ENCODE measurements around the gene MOK.

The MOK gene

GRCh38 chr14:102319351-102320032, 14.5 kb upstream of the MOK start, which contains the start of gene ZNF839:
Gene ZNF839 (plus strand): TSS chr14:102319746. CDS start chr14:102319766, 20 bp downstream.
- no peaks in the 10 kb centered on the region for H4K20me1 ChIP-seq (ENCODE audit: insufficient read depth)
- peak within 1 kb of the TSS; percentile 82 for H3K9ac ChIP-seq
- H3K27ac ChIP-seq, result peak within 1 kb of the TSS; percentile 74
- no peak within 1 kb of the TSS for H3K4me3 ChIP-seq (IDR thresholded peaks at IDR 0.05; ENCODE audit: insufficient read depth, low read depth, low read length)
- H3K79me2 ChIP-seq (ENCODE audit: insufficient read depth, low read depth), result peaks cover 6% of the 10 kb centered on the region; the same call in 1 of the 2 replicates
- H3K27me3 ChIP-seq (ENCODE audit: insufficient read depth, low read depth), result no peaks in the 10 kb centered on the region
- H3K36me3 ChIP-seq (ENCODE audit: insufficient read depth), result no peaks in the 10 kb centered on the region
- peak within 1 kb of the TSS; percentile 84; the same call in 1 of the 2 replicates for H2AFZ ChIP-seq (ENCODE audit: low read depth)
- H3K4me2 ChIP-seq, result peak within 1 kb of the TSS; percentile 88
- H3K4me1 ChIP-seq (ENCODE audit: low read depth, poor library complexity, severe bottlenecking), result peaks cover 37% of the 10 kb centered on the region
- TF ChIP-seq, protein P1, sequence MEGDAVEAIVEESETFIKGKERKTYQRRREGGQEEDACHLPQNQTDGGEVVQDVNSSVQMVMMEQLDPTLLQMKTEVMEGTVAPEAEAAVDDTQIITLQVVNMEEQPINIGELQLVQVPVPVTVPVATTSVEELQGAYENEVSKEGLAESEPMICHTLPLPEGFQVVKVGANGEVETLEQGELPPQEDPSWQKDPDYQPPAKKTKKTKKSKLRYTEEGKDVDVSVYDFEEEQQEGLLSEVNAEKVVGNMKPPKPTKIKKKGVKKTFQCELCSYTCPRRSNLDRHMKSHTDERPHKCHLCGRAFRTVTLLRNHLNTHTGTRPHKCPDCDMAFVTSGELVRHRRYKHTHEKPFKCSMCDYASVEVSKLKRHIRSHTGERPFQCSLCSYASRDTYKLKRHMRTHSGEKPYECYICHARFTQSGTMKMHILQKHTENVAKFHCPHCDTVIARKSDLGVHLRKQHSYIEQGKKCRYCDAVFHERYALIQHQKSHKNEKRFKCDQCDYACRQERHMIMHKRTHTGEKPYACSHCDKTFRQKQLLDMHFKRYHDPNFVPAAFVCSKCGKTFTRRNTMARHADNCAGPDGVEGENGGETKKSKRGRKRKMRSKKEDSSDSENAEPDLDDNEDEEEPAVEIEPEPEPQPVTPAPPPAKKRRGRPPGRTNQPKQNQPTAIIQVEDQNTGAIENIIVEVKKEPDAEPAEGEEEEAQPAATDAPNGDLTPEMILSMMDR (conservative IDR thresholded peaks at IDR 0.05; ENCODE audit: low read depth, low read length), result no peak

- peaks cover 6% of the 10 kb centered on the region; the same call in 1 of the 2 replicates for H3K79me2 ChIP-seq (ENCODE audit: insufficient read depth, low read depth)
- peak overlapping the region; percentile 83 for H3K4me2 ChIP-seq
- H3K9ac ChIP-seq, result peak overlapping the region; percentile 82
Observed at GRCh38 chr14:102318781-102319276, 13.9 kb upstream of the MOK start.

GRCh38 chr14:102317564-102318248, 12.7 kb upstream of the MOK start:
- peak overlapping the region; percentile 74 for H3K27ac ChIP-seq
- no peaks in the 10 kb centered on the region for H4K20me1 ChIP-seq (ENCODE audit: insufficient read depth)
- no peaks in the 10 kb centered on the region for H3K36me3 ChIP-seq (ENCODE audit: insufficient read depth)
- H2AFZ ChIP-seq (ENCODE audit: low read depth), result peak overlapping the region; percentile 80
- H3K9ac ChIP-seq, result peak overlapping the region; percentile 63
- H3K79me2 ChIP-seq (ENCODE audit: insufficient read depth, low read depth), result peaks cover 6% of the 10 kb centered on the region; the same call in 1 of the 2 replicates
- TF ChIP-seq, protein P1 (conservative IDR thresholded peaks at IDR 0.05; ENCODE audit: low read depth, low read length), result peak; percentile 44; the same call in 1 of the 2 replicates
- H3K4me2 ChIP-seq, result peak overlapping the region; percentile 83
- H3K4me3 ChIP-seq (IDR thresholded peaks at IDR 0.05; ENCODE audit: insufficient read depth, low read depth, low read length), result no peak overlapping the region
- no peaks in the 10 kb centered on the region for H3K27me3 ChIP-seq (ENCODE audit: insufficient read depth, low read depth)
- H3K4me1 ChIP-seq (ENCODE audit: low read depth, poor library complexity, severe bottlenecking), result peaks cover 30% of the 10 kb centered on the region

More at GRCh38 chr14:102318781-102319276, 13.9 kb upstream of the MOK start:
- Histone ChIP-seq H2AFZ (ENCODE audit: low read depth) (peak overlapping the region; percentile 84; the same call in 1 of the 2 replicates), H3K36me3 (ENCODE audit: insufficient read depth) (no peaks in the 10 kb centered on the region), H4K20me1 (ENCODE audit: insufficient read depth) (no peaks in the 10 kb centered on the region), H3K4me3 (IDR thresholded peaks at IDR 0.05; ENCODE audit: insufficient read depth, low read depth, low read length) (no peak overlapping the region), H3K27me3 (ENCODE audit: insufficient read depth, low read depth) (no peaks in the 10 kb centered on the region), H3K4me1 (ENCODE audit: low read depth, poor library complexity, severe bottlenecking) (peaks cover 37% of the 10 kb centered on the region), H3K27ac (peak overlapping the region; percentile 74)
- TF ChIP-seq, protein P1 (conservative IDR thresholded peaks at IDR 0.05; ENCODE audit: low read depth, low read length), result no peak

- peak overlapping the region; percentile 84 for H3K4me2 ChIP-seq
- H2AFZ ChIP-seq (ENCODE audit: low read depth), result peak overlapping the region; percentile 80
- H3K27ac ChIP-seq, result peak overlapping the region; percentile 74
- H3K4me1 ChIP-seq (ENCODE audit: low read depth, poor library complexity, severe bottlenecking), result peaks cover 27% of the 10 kb centered on the region
- H3K36me3 ChIP-seq (ENCODE audit: insufficient read depth), result no peaks in the 10 kb centered on the region
- no peaks in the 10 kb centered on the region for H4K20me1 ChIP-seq (ENCODE audit: insufficient read depth)
- TF ChIP-seq, protein P1 (conservative IDR thresholded peaks at IDR 0.05; ENCODE audit: low read depth, low read length), result peak; percentile 24; the same call in 1 of the 2 replicates
- H3K9ac ChIP-seq, result peak overlapping the region; percentile 63
- no peak overlapping the region for H3K4me3 ChIP-seq (IDR thresholded peaks at IDR 0.05; ENCODE audit: insufficient read depth, low read depth, low read length)
- peaks cover 6% of the 10 kb centered on the region; the same call in 1 of the 2 replicates for H3K79me2 ChIP-seq (ENCODE audit: insufficient read depth, low read depth)
- H3K27me3 ChIP-seq (ENCODE audit: insufficient read depth, low read depth), result no peaks in the 10 kb centered on the region
Observed at GRCh38 chr14:102316743-102317563, 12.0 kb upstream of the MOK start.

All from KMS-11 (cell line).